NCI-H1930 (cell line): ENCODE results near the gene KRTAP12-2.
"Not testable (repeated sequence)": the region's sequence is repeated elsewhere in the genome, so short reads cannot be mapped to it uniquely, and the experiment has no call there.

ENCODE experiments used
- DNase-seq, 2 experiments: peaks; one replicate each; lab custom pipeline; 2025; lab: John Stamatoyannopoulos, UW

KRTAP12-2 gene

GRCh38 chr21:44702111-44702972 lies 35.6 kb upstream of the KRTAP12-2 start:
- DNase-seq, result no peak

- no peak for DNase-seq
Observed at GRCh38 chr21:44701541-44701940, 34.8 kb upstream of the KRTAP12-2 start.

DNA sequence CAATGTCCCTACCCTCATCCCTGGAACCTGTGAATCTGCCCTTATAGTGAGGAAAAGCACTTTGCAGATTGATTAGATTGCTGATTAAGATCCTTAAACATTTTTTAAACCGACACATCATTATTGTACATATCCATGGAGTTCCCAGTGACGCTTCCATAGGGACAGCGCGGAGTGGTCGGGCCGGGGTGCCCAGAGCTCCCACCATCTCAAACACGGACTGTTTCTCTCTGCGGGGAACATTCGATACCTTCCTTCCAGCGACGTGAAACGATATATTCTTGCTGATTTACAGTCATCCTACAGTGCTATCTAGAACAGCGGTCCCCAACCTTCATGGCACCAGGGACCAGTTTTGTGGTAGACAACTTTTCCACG lies 34.3 kb upstream of the KRTAP12-2 start:
- no peak for DNase-seq

GRCh38 chr21:44700101-44701022 lies 33.6 kb upstream of the KRTAP12-2 start:
- no peak for DNase-seq

DNA sequence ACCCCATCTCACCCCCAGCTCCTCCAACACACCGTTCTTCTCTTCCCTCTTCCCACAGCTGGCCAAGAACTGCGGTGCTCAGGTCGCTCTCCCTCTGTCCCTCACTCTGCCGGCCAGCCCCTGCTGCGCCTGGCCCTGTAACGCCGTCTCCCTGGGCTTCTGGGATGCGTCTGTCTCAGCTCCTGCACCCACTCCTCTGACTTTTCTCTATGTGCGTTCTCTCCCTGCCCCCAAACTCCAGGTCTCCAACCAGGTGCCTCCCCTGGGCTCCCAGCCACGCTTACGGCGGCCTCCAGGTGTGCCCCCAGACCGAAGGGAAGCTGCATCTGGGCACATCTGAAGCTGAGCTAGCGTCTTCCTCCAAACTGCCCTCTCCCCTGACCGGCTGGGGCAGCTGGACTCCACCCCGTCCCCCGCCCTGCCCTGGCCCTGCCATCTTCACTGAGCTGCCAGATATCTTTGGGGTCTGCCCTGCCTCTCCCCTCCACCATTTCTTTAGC lies 32.8 kb upstream of the KRTAP12-2 start:
- no peak for DNase-seq

DNA sequence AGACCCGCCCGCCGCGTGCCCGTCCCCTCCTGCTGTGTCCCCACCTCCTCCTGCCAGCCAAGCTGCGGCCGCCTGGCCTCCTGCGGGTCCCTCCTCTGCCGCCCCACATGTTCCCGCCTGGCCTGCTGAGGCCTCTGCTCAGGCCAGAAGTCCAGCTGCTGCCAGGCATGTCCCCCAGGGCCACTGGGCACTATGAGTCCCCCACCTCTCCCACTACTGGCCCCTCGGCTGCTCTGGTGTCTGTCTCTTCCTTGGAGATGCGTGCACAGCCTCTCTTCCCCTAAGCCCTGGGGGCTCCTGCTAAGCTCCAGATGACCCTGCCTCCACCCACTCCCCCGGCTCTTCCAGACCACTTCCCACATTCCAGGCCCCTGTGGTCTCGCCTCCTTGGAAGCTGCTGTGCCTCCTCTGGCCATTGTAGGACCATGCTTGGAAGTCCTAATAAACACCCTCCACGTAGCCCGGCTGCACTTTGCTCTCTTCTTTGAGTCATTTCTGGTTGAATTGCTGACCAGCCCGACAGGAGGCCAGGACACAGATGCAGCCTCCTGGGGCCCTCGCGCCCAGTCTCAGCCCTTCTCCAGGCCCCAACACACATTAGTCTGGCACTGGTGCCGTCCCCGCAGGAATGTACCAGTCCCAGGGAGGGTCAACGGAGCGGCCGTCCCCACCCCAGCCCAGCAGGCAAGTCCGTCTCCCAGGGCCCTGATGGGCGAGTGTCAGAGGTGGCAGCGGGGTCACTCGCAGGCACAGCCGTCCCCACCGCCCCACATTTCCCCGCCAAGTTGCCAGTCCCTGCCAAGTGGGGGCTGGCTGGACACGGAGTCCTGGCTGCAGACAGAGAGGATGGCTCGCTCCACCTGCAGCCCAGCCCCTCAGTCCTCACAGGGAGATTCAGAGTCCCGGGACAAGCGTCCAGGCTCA lies 31.3 kb upstream of the KRTAP12-2 start:
- no peak for DNase-seq

GRCh38 chr21:44697172-44697810 lies 30.6 kb upstream of the KRTAP12-2 start, which contains the start of gene KRTAP10-12:
Gene KRTAP10-12, plus strand, starts transcription at chr21:44697172. Its CDS starts 30 bp downstream, at chr21:44697202.
- not testable (repeated sequence) for DNase-seq

- DNase-seq, result no peak
Observed at GRCh38 chr21:44696572-44696971, 29.8 kb upstream of the KRTAP12-2 start.

GRCh38 chr21:44695641-44696040 lies 28.9 kb upstream of the KRTAP12-2 start:
- DNase-seq, result no peak

DNA sequence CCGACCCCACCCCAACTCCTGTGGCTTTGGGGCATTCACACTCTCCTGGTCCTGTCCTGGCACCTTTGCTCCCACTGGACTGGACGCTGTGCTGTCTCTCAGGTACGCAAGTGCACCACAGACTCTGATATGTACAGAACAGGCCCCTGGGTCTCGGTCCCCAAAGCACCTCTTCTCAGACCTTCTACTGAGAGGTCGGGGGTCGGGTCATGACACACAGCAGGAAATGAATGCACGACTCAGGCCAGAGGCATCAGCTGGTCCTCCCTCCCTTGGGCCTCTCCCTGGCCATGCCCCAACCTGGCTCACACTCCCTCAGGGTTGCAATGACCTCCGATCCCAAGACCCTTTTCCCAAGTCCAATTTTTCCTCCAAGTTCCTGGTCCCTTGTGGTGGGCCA lies 28.5 kb upstream of the KRTAP12-2 start:
- no peak for DNase-seq

- no peak for DNase-seq
Observed at GRCh38 chr21:44694776-44695175, 28.0 kb upstream of the KRTAP12-2 start.

DNA sequence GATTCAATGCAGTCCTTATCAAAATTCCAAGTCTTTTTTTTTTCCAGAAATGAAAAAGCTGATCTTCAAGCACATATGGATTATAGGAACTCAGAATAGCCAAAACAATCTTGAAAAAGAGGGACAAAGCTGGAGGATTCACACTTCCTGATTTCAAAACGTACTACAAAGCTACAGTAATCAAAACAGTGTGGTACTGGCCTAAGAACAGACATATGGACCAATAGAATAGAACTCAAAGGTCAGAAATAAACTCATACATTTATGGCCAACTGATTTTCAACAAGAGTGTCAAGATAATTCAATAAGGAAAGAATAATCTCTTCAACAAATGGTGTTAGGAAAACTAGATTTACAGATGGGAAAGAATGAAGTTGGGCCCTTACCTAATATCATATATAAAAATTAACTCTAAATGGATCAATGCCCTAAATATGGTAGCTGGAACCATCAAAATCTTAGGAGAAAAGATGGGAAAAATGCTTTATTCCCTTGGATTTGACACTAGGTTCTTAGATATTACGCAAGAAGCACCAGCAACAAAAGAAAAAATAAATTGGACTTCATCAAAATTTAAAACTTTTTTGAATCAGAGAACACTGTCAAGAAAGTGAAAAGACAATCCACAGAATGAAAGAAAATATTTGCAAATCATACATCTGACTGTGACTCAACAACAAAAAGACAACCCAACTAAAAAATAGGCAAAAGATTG lies 26.2 kb upstream of the KRTAP12-2 start:
- DNase-seq, result no peak

- DNase-seq, result no peak
Observed at GRCh38 chr21:44691686-44692085, 25.0 kb upstream of the KRTAP12-2 start.

DNA sequence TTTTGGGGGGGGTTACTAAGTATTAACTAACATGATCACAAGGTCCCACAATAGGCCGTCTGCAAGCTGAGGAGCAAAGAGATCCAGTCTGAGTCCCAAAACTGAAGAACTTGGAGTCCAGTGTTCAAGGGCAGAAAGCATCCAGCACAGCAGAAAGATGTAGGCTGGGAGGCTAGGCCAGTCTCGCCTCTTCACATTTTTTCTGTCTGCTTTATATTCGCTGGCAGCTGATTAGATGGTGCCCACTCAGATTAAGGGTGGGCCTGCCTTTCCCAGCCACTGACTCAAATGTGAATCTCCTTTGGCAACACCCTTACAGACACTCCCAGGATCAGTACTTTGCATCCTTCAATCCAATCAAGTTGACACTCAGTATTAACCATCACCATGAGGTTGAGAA lies 23.0 kb upstream of the KRTAP12-2 start:
- not testable (repeated sequence) for DNase-seq

GRCh38 chr21:44687671-44688070 lies 20.9 kb upstream of the KRTAP12-2 start:
- no peak for DNase-seq

- DNase-seq, result no peak
Observed at GRCh38 chr21:44686843-44687561, 20.3 kb upstream of the KRTAP12-2 start.

DNA sequence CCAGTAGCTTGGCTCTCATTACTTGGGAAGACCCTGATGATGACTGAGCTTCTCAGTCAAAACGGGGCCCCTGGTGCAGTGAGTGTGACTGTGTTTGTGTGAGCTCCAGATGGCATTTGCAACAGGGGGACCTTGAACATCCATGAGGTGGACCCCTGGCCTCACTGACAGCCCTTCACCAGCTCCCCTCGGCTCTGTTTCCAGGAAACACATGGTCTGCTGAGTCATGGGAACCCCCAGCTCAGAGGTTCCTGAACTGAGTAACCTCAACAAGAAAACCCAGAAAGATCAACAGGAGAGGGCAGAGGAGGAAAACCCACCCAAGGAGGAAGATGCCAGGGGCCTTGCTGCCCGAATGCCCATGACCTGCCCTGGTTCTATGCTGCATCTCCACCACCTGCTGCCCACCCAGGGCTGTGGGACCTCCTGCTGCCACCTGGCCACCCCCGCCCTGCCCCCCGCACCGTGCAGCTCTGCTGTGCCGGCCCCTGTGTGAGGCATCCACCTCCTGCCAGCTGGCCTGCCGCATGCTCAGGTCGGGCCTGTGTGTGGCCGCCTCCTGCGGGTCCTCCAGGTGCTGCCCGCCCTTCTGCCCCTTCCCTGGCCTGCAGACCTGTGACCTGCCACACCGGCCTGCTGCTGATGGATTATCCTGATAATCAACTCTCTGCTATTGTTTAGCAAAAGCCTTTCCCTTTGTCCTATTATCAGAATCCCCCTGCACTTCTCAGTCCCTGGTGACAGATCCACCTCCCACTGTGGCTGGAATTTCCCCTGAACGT lies 19.5 kb upstream of the KRTAP12-2 start:
- DNase-seq, result no peak

DNA sequence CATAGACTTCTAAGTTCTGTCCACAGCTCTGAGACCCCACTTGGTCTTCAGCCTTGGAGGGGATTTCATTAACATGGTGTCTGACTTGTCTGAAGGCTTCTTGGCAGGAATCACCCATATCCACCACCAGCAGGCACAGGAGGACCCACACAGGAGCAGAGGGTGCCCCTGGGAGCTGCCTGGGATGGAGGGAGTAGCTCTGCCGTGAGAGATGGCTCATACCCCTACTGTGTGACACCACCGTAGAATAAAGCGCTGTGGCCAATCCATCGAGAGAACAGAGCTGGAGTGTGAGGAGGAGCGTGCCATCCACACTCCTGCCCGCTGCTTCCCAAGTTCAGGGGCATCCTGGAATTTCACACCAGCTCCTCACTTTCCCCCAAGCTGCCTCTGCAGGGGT lies 18.3 kb upstream of the KRTAP12-2 start:
- DNase-seq, result not testable (repeated sequence)

- no peak for DNase-seq
Observed at GRCh38 chr21:44684483-44684882, 17.8 kb upstream of the KRTAP12-2 start.
